ENCODE measurements around the gene DCUN1D1. TPM values are rescaled to one million over a fixed set of nuclear protein-coding genes. Genes with fewer than 3 reads are reported as not detected.

DCUN1D1 gene
- total and polyA plus RNA-seq, 8 donors = 7.0 to 56.4 (median 14.5) TPM

- Histone ChIP-seq H3K27me3 (no peaks in the 10 kb centered on the region), H3K4me1 (peaks cover 0 to 5% (median 2%) of the 10 kb centered on the region in 4 donors), H3K36me3 (peaks cover under 1 to 20% (median 11%) of the 10 kb centered on the region in 4 donors), H3K9me3 (no peaks in the 10 kb centered on the region), H3K4me3 (no peak overlapping the region), H3K27ac (no peak overlapping the region)
- DNase-seq = no peak
- TF ChIP-seq POLR2A (IDR thresholded peaks at IDR 0.05) (no peak), POLR2AphosphoS5 (IDR thresholded peaks at IDR 0.05) (no peak), EP300 (IDR thresholded peaks at IDR 0.05) (no peak)
- TF ChIP-seq, protein P1, sequence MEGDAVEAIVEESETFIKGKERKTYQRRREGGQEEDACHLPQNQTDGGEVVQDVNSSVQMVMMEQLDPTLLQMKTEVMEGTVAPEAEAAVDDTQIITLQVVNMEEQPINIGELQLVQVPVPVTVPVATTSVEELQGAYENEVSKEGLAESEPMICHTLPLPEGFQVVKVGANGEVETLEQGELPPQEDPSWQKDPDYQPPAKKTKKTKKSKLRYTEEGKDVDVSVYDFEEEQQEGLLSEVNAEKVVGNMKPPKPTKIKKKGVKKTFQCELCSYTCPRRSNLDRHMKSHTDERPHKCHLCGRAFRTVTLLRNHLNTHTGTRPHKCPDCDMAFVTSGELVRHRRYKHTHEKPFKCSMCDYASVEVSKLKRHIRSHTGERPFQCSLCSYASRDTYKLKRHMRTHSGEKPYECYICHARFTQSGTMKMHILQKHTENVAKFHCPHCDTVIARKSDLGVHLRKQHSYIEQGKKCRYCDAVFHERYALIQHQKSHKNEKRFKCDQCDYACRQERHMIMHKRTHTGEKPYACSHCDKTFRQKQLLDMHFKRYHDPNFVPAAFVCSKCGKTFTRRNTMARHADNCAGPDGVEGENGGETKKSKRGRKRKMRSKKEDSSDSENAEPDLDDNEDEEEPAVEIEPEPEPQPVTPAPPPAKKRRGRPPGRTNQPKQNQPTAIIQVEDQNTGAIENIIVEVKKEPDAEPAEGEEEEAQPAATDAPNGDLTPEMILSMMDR (IDR thresholded peaks at IDR 0.05) = no peak
- intact Hi-C loops (cut with DNase I; ENCODE audit: low total_unique reads) = no loop called here
- WGBS, 5 donors = 82 to 93% (median 86%) methylated on average over 4 of the region's 4 CpGs
These were observed 40.0 kb downstream of the DCUN1D1 start for GRCh38 chr3:182940266-182940808.

- TF ChIP-seq EP300 (IDR thresholded peaks at IDR 0.05) (no peak), POLR2A (IDR thresholded peaks at IDR 0.05) (no peak), POLR2AphosphoS5 (IDR thresholded peaks at IDR 0.05) (no peak)
- TF ChIP-seq, protein P1 (IDR thresholded peaks at IDR 0.05) = no peak
- intact Hi-C loops (cut with DNase I; ENCODE audit: low total_unique reads) = no loop called here
- Histone ChIP-seq H3K36me3 (peaks cover 0 to 9% (median 0%) of the 10 kb centered on the region in 4 donors), H3K4me3 (no peak overlapping the region), H3K27ac (no peak overlapping the region), H3K9me3 (peaks cover 0 to 6% (median 5%) of the 10 kb centered on the region in 4 donors), H3K4me1 (peaks cover 0 to 5% (median 2%) of the 10 kb centered on the region in 4 donors), H3K27me3 (no peaks in the 10 kb centered on the region)
- DNase-seq = no peak
- WGBS, 5 donors = 61 to 69% (median 67%) methylated on average over 3 of the region's 3 CpGs
These were observed 42.9 kb downstream of the DCUN1D1 start for GRCh38 chr3:182937293-182938051.

- TF ChIP-seq EP300 (IDR thresholded peaks at IDR 0.05) = no peak
- no peak for TF ChIP-seq POLR2AphosphoS5 (IDR thresholded peaks at IDR 0.05)
- TF ChIP-seq POLR2A (IDR thresholded peaks at IDR 0.05) = no peak
- TF ChIP-seq, protein P1 (IDR thresholded peaks at IDR 0.05) = no peak
- no peak overlapping the region for H3K4me3 ChIP-seq
- no peak for DNase-seq
- no peak overlapping the region for H3K27ac ChIP-seq
- H3K4me1 ChIP-seq = peaks cover 0 to 5% (median 2%) of the 10 kb centered on the region in 4 donors
- H3K36me3 ChIP-seq = peaks cover 0 to 9% (median 0%) of the 10 kb centered on the region in 4 donors
- no peaks in the 10 kb centered on the region for H3K27me3 ChIP-seq
- peaks cover 0 to 12% (median 7%) of the 10 kb centered on the region in 4 donors for H3K9me3 ChIP-seq
- 72 to 94% (median 87%) methylated on average over 1 of the region's 1 CpG for WGBS, 5 donors
- intact Hi-C loops (cut with DNase I; ENCODE audit: low total_unique reads) = no loop called here
These were observed 43.4 kb downstream of the DCUN1D1 start for GRCh38 chr3:182936918-182937285.

DNA sequence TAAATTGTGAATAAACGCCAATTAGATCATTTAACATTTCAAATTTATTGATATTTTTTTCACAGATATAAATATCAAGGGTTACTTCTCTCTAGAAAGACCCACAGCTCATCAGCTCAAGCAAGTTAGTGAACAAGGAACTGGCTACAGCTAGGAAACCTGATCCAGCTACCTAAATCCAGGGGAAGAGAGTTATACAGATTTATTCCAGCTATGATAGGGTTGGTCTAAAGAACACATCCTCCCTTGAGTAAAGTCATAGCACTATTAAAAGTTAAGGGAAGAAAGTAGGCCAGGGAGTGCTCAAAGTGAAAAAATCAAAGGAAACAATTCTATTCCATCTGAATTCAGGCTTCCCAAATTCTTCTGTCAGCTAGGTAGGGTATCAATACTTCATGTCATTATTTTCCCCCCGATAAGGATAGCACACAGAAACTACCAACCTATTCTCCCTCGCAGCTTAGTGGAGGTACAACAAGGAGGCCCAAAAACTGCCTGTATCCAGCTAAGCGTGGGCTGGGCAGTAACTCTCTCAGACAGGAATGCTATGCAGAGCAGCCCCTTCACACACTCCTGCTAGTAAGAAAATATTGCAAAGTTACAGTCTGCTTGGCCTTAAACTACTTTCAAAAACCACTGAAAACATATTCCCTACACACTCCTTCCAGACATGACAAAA is 44.0 kb downstream of the DCUN1D1 start:
- peaks cover 0 to 5% (median 2%) of the 10 kb centered on the region in 4 donors for H3K4me1 ChIP-seq
- no peaks in the 10 kb centered on the region for H3K27me3 ChIP-seq
- 90 to 94% (median 92%) methylated on average over 4 of the region's 4 CpGs for WGBS, 5 donors
- peaks cover 0 to 9% (median 0%) of the 10 kb centered on the region in 4 donors for H3K36me3 ChIP-seq
- no peak for DNase-seq
- H3K9me3 ChIP-seq = peaks cover 0 to 17% (median 11%) of the 10 kb centered on the region in 4 donors
- TF ChIP-seq, protein P1 (IDR thresholded peaks at IDR 0.05) = no peak
- TF ChIP-seq POLR2AphosphoS5 (IDR thresholded peaks at IDR 0.05) = no peak
- no peak for TF ChIP-seq EP300 (IDR thresholded peaks at IDR 0.05)
- TF ChIP-seq POLR2A (IDR thresholded peaks at IDR 0.05) = no peak
- intact Hi-C loops (cut with DNase I; ENCODE audit: low total_unique reads) = no loop called here
- no peak overlapping the region for H3K27ac ChIP-seq
- H3K4me3 ChIP-seq = no peak overlapping the region
